ENCODE results near the gene REEP6. TPM values are rescaled to one million over a fixed set of nuclear protein-coding genes. Genes with fewer than 3 reads are reported as not detected.

The REEP6 gene
- total and polyA plus RNA-seq, 10 donors = 0.65 to 2.6 (median 1.6) TPM; not detected in 1

DNA sequence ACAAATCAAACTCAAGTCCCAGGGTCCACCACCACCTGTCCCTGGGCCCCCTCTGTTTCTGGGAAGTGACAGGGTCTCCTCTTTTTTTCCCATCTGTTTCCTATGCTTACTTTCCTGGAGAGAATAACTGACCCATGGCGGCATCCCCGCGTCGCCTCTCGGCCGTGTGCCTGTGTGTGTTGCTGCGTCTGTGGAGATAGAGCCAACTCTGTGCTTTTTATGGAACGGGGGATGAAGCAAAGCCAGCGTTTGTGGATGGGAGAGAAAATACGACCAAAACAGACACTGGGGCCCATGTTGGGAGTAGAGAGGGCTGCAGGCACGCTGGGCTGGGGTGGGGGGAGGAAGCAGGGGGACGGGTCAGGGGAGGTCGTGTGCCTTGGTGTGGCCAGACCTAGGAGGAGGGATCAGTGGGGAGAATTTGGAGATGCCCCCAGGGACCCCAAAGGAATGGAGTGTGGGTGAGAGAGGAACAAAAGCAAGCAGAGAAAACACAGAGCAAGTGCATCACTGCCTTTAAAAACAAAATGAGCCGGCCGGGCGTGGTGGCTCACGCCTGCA, 49.5 kb downstream of the REEP6 start:
- intact Hi-C loops (cut with DNase I; ENCODE audit: low total_unique reads) = no loop called here
- H3K4me1 ChIP-seq = no peaks in the 10 kb centered on the region
- H3K36me3 ChIP-seq = no peaks in the 10 kb centered on the region
- TF ChIP-seq, protein P1, sequence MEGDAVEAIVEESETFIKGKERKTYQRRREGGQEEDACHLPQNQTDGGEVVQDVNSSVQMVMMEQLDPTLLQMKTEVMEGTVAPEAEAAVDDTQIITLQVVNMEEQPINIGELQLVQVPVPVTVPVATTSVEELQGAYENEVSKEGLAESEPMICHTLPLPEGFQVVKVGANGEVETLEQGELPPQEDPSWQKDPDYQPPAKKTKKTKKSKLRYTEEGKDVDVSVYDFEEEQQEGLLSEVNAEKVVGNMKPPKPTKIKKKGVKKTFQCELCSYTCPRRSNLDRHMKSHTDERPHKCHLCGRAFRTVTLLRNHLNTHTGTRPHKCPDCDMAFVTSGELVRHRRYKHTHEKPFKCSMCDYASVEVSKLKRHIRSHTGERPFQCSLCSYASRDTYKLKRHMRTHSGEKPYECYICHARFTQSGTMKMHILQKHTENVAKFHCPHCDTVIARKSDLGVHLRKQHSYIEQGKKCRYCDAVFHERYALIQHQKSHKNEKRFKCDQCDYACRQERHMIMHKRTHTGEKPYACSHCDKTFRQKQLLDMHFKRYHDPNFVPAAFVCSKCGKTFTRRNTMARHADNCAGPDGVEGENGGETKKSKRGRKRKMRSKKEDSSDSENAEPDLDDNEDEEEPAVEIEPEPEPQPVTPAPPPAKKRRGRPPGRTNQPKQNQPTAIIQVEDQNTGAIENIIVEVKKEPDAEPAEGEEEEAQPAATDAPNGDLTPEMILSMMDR (IDR thresholded peaks at IDR 0.05 in 8 of 11, conservative IDR thresholded peaks at IDR 0.05 in 3 of 11) = no peak
- TF ChIP-seq POLR2AphosphoS5 (IDR thresholded peaks at IDR 0.05) (no peak), POLR2A (IDR thresholded peaks at IDR 0.05) (no peak)
- H3K9me3 ChIP-seq = peaks cover 0 to 4% (median 0%) of the 10 kb centered on the region in 8 donors
- peaks cover 0 to 94% (median 23%) of the 10 kb centered on the region in 7 donors for H3K27me3 ChIP-seq (replicated peaks in 1 of 7)
- no peak overlapping the region for H3K27ac ChIP-seq
- no peak overlapping the region for H3K4me3 ChIP-seq
- DNase-seq = no peak
- WGBS, 5 donors = 36 to 49% (median 38%) methylated on average over 17 of the region's 17 CpGs

Other genes with a start within 250 kb of the REEP6 start
- gene ATP5F1D, start 249.4 kb upstream of the REEP6 start, total RNA-seq = 100 to 1,000 TPM in 4 of 7 donors, 10 to 100 TPM in 3; 49.1 to 131 (median 102) TPM
- 100 to 1,000 TPM; 164 to 166 (median 165) TPM for gene ATP5F1D, start 249.4 kb upstream of the REEP6 start, polyA plus RNA-seq
- gene MIDN, start 242.6 kb upstream of the REEP6 start, total RNA-seq = 100 to 1,000 TPM in 4 of 7 donors, 10 to 100 TPM in 3; 42.1 to 223 (median 138) TPM
- 10 to 100 TPM; 16.5 to 48.9 (median 19.1) TPM for gene MIDN, start 242.6 kb upstream of the REEP6 start, polyA plus RNA-seq
- gene CIRBP, start 221.8 kb upstream of the REEP6 start, total RNA-seq = 100 to 1,000 TPM; 333 to 672 (median 514) TPM
- 100 to 1,000 TPM; 406 to 894 (median 843) TPM for gene CIRBP, start 221.8 kb upstream of the REEP6 start, polyA plus RNA-seq
- 10 to 100 TPM; 35.8 to 69.6 (median 43.9) TPM for gene FAM174C, start 215.7 kb upstream of the REEP6 start, total RNA-seq
- 100 to 1,000 TPM in 1 of 3 donors, 10 to 100 TPM in 2; 82.9 to 134 (median 88.6) TPM for gene FAM174C, start 215.7 kb upstream of the REEP6 start, polyA plus RNA-seq
- not detected for gene EFNA2, start 205.3 kb upstream of the REEP6 start, total RNA-seq
- not detected for gene EFNA2, start 205.3 kb upstream of the REEP6 start, polyA plus RNA-seq
- 100 to 1,000 TPM in 1 of 7 donors, 10 to 100 TPM in 6; 64.0 to 133 (median 85.2) TPM for gene NDUFS7, start 107.3 kb upstream of the REEP6 start, total RNA-seq
- 100 to 1,000 TPM in 1 of 3 donors, 10 to 100 TPM in 2; 75.5 to 106 (median 78.0) TPM for gene NDUFS7, start 107.3 kb upstream of the REEP6 start, polyA plus RNA-seq
- 10 to 100 TPM in 4 of 7 donors, 1 to 10 TPM in 3; 7.1 to 14.5 (median 11.2) TPM for gene GAMT, start 89.6 kb upstream of the REEP6 start, total RNA-seq
- gene GAMT, start 89.6 kb upstream of the REEP6 start, polyA plus RNA-seq = 10 to 100 TPM; 15.2 to 20.4 (median 18.2) TPM
- gene DAZAP1, start 83.6 kb upstream of the REEP6 start, total RNA-seq = 100 to 1,000 TPM in 3 of 7 donors, 10 to 100 TPM in 4; 43.8 to 137 (median 94.6) TPM
- gene DAZAP1, start 83.6 kb upstream of the REEP6 start, polyA plus RNA-seq = 100 to 1,000 TPM in 2 of 3 donors, 10 to 100 TPM in 1; 80.0 to 133 (median 106) TPM
- 1,000 to 10,000 TPM in 6 of 7 donors, 100 to 1,000 TPM in 1; 932 to 4,344 (median 1,309) TPM for gene RPS15, start 52.8 kb upstream of the REEP6 start, total RNA-seq
- gene RPS15, start 52.8 kb upstream of the REEP6 start, polyA plus RNA-seq = 1,000 to 10,000 TPM; 4,275 to 5,849 (median 5,793) TPM
- gene APC2, start 41.1 kb upstream of the REEP6 start, total RNA-seq = under 1 TPM; 0.07 to 0.56 (median 0.20) TPM
- under 1 TPM; 0.02 to 0.29 (median 0.02) TPM for gene APC2, start 41.1 kb upstream of the REEP6 start, polyA plus RNA-seq
- gene C19orf25, start 12.0 kb upstream of the REEP6 start, total RNA-seq = 10 to 100 TPM; 31.3 to 52.8 (median 40.3) TPM
- 10 to 100 TPM; 24.7 to 56.6 (median 38.8) TPM for gene C19orf25, start 12.0 kb upstream of the REEP6 start, polyA plus RNA-seq
- 1 to 10 TPM; 1.1 to 4.2 (median 1.8) TPM for gene PCSK4, start 831 bp upstream of the REEP6 start, total RNA-seq
- 1 to 10 TPM; 1.9 to 2.4 (median 2.0) TPM for gene PCSK4, start 831 bp upstream of the REEP6 start, polyA plus RNA-seq
- gene ADAMTSL5, start 21.8 kb downstream of the REEP6 start, total RNA-seq = 1 to 10 TPM in 4 of 7 donors, under 1 TPM in 3; 0.26 to 2.0 (median 1.3) TPM
- under 1 TPM; 0.13 to 0.42 (median 0.27) TPM for gene ADAMTSL5, start 21.8 kb downstream of the REEP6 start, polyA plus RNA-seq
- not detected for gene PLK5, start 32.9 kb downstream of the REEP6 start, total RNA-seq
- under 1 TPM; 0.04 to 0.06 (median 0.06) TPM for gene PLK5, start 32.9 kb downstream of the REEP6 start, polyA plus RNA-seq
- gene MEX3D, start 77.1 kb downstream of the REEP6 start, total RNA-seq = 10 to 100 TPM in 1 of 7 donors, 1 to 10 TPM in 6; 5.4 to 11.7 (median 6.7) TPM
- gene MEX3D, start 77.1 kb downstream of the REEP6 start, polyA plus RNA-seq = 1 to 10 TPM in 2 of 3 donors, under 1 TPM in 1; 0.87 to 2.7 (median 2.0) TPM
- gene MBD3, start 101.7 kb downstream of the REEP6 start, total RNA-seq = 10 to 100 TPM; 57.4 to 80.9 (median 74.3) TPM
- gene MBD3, start 101.7 kb downstream of the REEP6 start, polyA plus RNA-seq = 100 to 1,000 TPM in 1 of 3 donors, 10 to 100 TPM in 2; 62.2 to 177 (median 89.3) TPM
- 100 to 1,000 TPM in 4 of 7 donors, 10 to 100 TPM in 3; 40.9 to 165 (median 129) TPM for gene UQCR11, start 114.3 kb downstream of the REEP6 start, total RNA-seq
- 100 to 1,000 TPM in 2 of 3 donors, 10 to 100 TPM in 1; 93.4 to 153 (median 145) TPM for gene UQCR11, start 114.3 kb downstream of the REEP6 start, polyA plus RNA-seq
- 100 to 1,000 TPM in 5 of 7 donors, 10 to 100 TPM in 2; 79.2 to 135 (median 107) TPM for gene TCF3, start 161.4 kb downstream of the REEP6 start, total RNA-seq
- 10 to 100 TPM; 81.0 to 96.5 (median 88.9) TPM for gene TCF3, start 161.4 kb downstream of the REEP6 start, polyA plus RNA-seq